GM06990 (cell line): ENCODE data around the gene TNRC6B.
"Not testable (repeated sequence)": the region's sequence is repeated elsewhere in the genome, so short reads cannot be mapped to it uniquely, and the experiment has no call there.

Experiments used
- DNase-seq: peaks from one replicate; pipeline ENCODE4 v3.0.0-alpha.2; 2011; ENCODE audit not compliant: insufficient read length; ENCODE audit errors: extremely low read depth
- H3K27me3 ChIP-seq: replicated peaks from 2 replicates; pipeline ENCODE4 v1.6.0; 2011; ENCODE audit warnings: low read length; ENCODE audit not compliant: control insufficient read depth, insufficient read depth
- H3K36me3 ChIP-seq: 2 replicates; pipeline ENCODE4 v1.5.1; 2011; ENCODE audit warnings: low read length; ENCODE audit not compliant: control insufficient read depth, insufficient read depth
- H3K4me3 ChIP-seq: replicated peaks from 2 replicates; pipeline ENCODE4 v1.5.1; 2011; ENCODE audit warnings: low read depth, mild to moderate bottlenecking, control low read depth, low read length
- CTCF ChIP-seq: IDR thresholded peaks from 2 replicates; pipeline ENCODE4 v1.5.1; 2011; ENCODE audit warnings: low read length, control low read depth, mild to moderate bottlenecking, inconsistent platforms; ENCODE audit not compliant: insufficient read depth, poor library complexity, severe bottlenecking

TNRC6B gene

GRCh38 chr22:40179526-40179925 lies 1.8 kb downstream of the TNRC6B start:
- no peak for TF ChIP-seq CTCF
- no peaks in the 10 kb centered on the region for H3K27me3 ChIP-seq
- no peak for DNase-seq
- H3K36me3 ChIP-seq = no peaks in the 10 kb centered on the region
- H3K4me3 ChIP-seq = peak overlapping the region; percentile 90

GRCh38 chr22:40180403-40180802 lies 2.7 kb downstream of the TNRC6B start:
- DNase-seq = no peak
- no peaks in the 10 kb centered on the region for H3K36me3 ChIP-seq
- peak overlapping the region; percentile 14 for H3K4me3 ChIP-seq
- no peaks in the 10 kb centered on the region for H3K27me3 ChIP-seq
- no peak for TF ChIP-seq CTCF

DNA sequence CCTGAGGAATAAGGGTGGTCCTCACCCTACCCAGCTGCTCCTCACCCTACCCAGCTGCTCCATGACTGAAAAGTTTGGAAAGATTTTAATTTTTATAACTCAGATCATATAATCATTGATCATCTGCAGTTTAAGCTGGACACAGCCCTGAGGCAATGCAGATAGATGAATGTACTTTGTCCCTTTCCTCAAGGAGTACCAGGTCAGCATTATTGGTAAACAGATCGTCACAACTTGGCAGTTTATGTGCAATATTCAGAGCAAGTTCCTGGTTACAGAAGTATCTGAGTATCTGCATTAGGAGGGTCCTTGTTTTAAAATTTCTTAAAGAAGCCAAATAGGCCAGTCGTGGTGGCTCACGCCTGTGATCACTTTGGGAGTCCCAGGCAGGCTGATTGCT lies 3.6 kb downstream of the TNRC6B start:
- Histone ChIP-seq H3K4me3 (no peak overlapping the region), H3K27me3 (no peaks in the 10 kb centered on the region), H3K36me3 (no peaks in the 10 kb centered on the region)
- no peak for DNase-seq
- TF ChIP-seq CTCF = no peak

DNA sequence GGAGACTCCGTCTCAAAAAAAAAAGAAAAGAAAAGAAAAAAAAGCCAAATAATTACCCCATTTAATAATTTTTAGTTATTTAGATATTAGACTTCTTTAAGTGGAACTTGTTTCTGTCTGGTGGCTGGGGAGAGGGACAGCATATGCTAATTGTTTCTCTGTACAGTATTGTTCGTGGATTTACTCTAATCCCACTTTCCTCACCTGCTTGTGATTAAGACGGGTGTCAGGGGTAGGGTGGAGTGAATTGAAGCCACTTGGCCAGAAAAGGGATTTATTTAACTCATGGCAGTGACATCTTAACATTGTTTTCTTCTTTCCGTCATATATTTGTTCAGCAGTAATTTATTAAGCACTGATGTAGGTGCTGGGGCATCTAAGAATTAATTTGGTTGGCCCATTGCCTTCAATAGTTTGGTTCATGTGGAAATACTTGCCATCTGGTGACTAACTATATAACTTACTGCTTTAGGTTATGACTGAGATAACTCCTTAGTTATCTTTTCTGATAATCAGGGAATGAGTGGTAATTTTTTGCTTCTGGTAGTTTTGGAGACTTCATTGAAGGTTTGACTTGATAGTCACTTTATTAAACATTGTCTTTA lies 4.6 kb downstream of the TNRC6B start:
- H3K36me3 ChIP-seq = no peaks in the 10 kb centered on the region
- no peak for TF ChIP-seq CTCF
- no peaks in the 10 kb centered on the region for H3K27me3 ChIP-seq
- H3K4me3 ChIP-seq = no peak overlapping the region
- DNase-seq = no peak

DNA sequence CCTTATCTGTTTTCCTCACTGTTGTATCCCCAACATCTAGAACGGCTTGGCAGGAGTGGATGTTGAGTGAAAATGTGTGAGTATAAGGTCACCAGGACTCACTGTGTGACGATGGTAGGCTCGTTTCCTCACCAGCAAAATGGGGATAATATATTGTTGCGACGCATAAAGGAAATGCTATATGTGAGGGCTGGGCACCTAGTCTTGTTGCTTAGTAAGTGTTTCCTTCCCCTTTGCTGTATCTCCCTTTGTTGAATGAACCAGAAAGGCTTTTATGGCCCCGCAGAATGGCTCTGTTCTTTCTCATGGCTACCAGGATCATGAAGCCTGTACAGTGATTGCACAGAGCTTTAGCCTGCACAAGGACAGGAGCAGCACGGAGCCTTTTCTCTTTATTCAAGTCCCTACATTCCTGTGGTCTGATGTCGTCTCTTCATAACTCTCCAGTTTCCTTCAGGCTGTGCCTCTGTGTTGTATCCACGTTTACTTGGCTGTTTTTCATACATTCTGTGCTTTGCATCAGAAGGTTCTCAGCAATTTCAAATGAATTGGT lies 5.4 kb downstream of the TNRC6B start:
- no peak for DNase-seq
- H3K27me3 ChIP-seq = no peaks in the 10 kb centered on the region
- no peaks in the 10 kb centered on the region for H3K36me3 ChIP-seq
- no peak for TF ChIP-seq CTCF
- no peak overlapping the region for H3K4me3 ChIP-seq

GRCh38 chr22:40183603-40184002 lies 5.9 kb downstream of the TNRC6B start:
- H3K4me3 ChIP-seq, H3K27me3 ChIP-seq, H3K36me3 ChIP-seq, DNase-seq: not testable (repeated sequence)
